HG03159 (cell line): ENCODE results near the gene C11orf58.

ENCODE experiments used
- ATAC-seq: cut with Tn5 transposase; IDR thresholded peaks from one replicate; pipeline ENCODE4 v1.9.1; 2021; ENCODE audit warnings: mild to moderate bottlenecking, moderate library complexity; ENCODE audit not compliant: unreplicated experiment

Gene C11orf58

DNA sequence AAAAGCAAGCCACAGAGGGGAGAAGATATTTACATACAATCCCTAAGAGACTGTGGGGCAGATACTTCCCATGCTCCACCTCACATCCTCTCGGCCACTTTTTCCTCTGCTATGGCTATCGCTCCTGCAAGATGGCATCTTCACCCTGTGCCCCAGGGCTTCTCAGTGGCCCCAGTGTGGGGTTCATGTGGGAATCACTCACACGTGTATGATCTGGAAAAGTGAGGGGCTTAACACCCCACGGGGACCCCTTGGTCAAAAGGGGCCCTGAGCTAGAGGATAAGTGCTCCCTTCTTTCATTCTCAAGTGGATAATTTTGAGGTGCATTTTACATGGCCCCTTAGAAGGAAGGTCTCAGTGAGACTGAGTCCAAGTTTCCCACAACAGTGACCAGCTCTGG is 28.7 kb downstream of the C11orf58 start:
- ATAC-seq = no peak

DNA sequence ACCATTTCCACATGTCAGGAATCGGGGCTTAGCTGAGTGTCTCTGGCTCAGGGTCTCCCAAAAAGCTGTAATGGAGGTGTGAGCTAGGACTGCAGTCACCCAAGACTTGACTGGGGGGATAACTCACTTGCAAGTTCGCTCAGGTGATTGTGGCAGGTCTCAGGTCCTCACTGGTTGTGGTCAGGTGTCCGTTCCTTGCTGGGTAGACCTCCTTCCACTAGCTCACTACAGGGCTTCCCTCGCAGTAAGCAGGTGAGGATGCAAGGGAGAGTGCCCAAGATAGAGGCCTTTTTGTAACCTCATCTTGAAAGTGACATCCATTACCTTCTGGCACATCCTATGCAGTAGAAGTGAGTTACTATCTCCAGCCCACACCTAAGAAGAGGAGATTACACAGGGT is 29.5 kb downstream of the C11orf58 start:
- no peak for ATAC-seq

DNA sequence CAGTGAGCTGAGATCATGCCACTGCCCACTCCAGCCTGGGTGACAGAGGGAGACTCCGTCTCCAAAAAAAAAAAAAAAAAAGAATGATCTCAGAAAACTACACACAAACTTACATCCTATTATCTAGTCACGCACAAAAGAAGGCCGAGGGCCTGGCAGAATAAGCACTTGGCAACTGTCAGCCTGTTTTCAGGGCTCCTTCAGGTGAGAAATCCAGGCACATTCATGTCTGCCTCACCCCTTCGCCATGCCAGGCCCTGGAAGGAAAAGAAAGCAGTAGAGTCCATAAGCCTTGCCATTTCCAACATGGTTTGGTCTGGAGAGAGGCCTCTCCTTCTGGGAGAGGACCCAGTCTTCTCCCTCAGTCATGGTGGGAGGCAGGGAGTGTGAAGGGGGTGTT is 30.9 kb downstream of the C11orf58 start:
- no peak for ATAC-seq

DNA sequence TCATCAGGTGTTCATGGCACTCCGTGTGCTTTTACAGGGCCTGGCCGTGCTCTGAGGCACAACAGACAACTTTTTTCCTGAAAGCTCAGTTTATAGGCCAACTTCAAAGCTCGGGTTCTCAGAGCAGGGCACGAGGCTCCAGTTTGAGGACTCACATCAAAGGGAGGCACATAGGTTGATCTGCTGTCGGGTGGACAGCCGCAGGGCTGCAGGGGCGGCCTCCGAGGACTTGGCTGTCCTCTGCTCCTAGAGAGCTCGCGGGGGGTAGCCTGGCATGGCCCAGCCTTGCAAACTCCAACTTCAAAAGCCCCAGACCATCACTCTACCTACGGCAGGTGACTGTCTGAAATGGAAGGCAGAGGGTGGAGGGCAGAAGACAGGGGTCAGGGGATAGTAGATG is 31.6 kb downstream of the C11orf58 start:
- no peak for ATAC-seq

DNA sequence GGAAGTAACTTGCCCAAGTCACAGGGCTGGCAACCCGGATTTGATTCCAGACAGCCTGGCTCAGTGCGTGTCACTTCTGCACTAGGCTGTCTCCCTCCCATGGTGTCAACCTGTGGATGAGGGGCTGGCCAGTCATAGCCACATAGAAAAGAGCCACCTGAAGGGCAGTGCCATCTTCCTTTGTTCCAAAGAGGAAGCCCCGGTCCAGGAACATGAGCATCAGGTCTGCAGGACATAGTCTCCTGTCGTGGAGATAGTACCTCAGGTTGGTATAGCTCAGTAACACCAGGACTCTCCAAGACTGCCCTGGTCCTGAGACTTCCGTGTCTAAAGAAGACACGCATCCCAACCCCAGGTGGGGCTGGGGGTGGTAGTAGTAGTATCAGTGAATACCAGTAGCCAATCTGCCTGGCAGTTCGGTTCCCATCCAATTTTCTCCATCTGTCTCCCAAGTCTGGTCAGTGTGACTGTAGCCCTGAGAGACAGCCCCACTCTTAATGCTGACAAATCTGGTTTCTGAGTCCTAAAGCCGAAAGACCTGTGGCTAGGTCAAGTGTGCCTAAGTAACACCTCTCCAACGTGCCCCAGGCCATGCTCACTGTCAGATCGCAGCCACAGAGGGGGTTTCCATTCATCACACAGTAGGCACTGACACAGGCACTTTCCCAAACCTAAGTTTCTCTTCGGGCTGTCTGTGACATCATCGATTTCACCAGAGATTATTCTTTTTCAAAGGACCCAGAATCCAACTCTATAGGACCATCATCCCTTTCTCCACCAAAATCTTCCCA is 33.1 kb downstream of the C11orf58 start:
- no peak for ATAC-seq

DNA sequence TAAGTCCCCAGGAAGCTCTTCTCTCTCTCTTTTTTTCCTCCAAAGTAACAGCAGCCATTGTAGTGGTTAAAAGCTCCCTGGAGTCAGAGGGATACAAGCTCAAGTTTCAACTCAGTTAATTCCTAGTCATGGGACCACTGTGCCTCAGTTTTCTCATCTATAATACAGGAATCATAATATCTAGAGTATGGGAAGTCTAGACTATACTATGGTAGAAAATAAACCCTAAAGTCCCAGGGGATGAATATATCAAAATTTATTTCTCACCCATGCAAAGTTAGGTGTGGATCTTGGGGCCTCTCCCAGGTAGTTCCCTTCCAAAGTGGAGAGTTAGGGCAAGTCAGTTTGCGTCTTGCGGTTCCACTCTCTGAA is 33.7 kb downstream of the C11orf58 start:
- ATAC-seq = no peak

DNA sequence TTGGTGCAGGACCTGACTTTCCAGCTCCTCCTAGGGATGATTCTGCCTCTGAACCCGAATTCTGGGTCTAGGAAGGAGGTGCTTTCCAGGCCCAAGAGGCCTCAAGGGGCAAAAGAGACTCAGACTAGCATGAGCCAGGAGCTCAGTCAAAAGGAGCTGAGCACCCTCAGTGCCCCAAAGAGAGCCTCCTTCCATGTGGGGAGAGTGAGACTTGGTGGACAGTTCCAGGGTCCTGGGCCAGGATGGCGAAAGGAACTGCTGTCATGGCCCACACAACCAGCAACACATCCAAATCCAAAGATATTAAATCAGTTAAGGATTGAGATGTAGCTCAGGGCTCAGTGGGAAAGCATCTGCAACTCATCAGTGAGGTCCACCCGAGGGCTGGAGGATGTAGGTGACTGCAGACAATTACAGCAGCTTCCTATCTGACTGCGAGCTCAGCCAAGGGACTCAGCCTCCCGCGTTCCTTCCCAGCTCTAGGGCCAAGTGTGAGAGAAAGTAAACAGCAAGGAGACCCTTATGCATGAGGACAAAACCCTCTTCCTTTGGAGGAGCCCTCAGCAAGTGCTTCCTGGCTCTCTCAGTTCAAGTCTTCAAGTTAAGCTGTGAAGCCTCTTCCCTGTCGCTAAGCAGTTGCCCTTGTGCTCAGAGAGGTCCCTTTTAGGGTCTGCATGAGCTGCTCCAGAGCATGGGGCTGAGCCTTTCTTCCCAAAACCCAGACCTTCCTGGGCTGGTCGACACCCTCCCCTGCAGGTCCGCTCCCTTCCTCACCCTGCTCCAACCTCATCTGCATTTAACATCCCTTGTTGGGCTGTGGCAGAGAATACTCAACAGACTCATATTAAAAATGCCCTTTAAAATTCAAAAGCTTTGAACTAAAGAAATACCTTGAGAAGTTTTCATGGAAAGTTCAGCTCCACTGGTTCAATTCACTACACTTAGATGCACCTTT is 35.8 kb downstream of the C11orf58 start:
- no peak for ATAC-seq

DNA sequence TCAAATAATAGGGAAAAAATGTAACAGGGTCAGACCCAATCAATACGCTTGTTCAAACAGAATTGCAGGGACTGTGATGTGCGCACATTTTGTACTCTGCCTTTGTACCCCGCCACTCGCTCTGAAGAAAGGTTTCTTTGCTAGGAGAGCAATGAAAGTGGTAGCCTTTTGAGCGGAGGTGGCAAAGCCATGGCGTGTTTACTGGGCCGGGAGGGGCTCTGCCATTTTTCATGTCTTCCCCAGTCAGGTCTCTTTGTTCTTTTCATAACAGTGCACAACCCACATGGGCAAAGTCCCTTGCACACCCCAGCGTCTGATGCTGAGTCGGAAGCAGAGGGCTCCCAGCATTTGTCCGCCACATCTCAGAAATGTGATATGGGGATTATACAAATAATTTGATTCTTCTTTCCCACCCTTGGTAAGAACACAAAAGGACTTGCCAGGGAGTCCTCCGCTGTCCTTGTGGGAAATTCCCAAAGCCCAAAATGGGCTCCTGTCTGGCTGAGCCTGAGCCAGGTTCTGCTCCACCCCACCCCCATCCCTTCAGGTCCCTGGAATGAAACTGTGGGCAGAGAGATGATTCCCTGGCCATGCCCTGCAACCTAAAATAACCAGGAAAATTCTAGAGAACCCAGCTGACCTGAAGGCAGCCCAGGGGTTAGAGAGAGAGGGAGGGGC is 36.6 kb downstream of the C11orf58 start:
- no peak for ATAC-seq

DNA sequence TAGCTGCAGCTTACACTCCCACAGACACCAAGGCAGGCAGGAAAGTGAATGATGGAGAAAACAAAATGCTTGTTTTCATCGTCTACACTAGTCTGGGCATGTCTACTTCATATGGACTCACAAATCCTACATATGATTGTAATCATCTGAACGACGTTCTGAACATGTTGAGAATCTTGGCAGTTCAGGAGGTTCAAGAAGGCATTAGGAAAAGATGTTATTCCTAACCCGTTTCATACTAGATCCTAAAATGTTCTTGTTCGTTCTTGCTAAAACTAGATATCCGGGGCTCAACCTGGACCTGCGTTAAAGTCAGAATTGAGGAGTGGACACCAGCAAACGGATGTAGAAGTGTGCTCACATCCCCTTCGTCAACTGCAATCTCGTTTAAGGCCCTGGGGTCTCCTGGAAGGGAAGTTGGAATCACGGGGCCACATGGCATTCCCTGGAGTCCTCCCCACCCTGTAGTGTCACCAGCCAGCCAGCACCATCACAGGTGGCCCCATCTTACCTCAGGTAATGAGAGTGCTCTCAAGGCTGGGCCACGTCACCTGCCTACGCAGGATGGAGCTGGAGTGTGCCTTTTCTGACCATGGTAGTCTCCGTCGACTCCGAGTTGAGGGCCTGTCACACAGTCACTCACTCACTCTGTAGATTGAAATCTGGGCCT is 37.3 kb downstream of the C11orf58 start:
- ATAC-seq = no peak

DNA sequence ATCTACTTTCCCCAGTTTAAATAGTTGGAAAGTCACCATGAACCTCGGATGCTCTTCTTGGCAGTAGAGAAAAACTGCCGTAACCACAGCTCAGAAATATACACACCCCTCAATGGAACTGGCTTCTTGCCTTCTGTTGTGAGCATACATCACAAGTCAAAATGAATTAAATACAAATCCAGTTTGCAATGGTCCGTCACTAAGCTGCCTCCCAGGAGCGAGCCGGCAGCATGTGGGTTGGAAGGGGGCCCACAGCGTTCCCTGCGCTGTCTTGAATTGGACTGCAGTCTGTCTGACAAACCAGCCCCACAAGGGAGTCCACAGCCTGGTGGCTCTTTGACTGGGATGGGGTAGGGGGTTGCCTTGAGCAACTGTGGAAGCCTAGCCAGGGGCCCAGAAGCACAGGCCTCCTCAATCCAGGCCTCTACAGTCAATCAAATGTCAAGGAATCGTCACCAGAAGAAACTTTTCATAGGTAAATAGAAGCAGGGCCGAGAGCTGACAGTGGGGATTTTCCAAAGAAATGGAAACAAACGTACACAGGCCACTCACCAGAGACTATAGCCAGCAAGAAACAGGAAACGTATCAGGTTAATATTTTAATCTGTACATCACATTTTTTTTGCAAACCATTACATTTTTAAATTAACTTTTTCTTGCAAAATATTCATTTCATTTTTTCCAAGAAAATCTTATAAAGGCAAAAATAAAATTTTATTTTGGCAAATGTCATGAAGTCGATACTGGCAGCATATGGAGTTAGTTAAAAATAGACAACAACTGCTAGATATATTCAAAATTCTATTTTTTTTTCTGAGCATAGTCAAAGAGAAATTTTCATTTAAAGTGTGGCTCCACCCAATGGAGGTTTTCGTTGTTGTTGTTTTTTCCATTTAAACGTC is 38.5 kb downstream of the C11orf58 start:
- no peak for ATAC-seq

DNA sequence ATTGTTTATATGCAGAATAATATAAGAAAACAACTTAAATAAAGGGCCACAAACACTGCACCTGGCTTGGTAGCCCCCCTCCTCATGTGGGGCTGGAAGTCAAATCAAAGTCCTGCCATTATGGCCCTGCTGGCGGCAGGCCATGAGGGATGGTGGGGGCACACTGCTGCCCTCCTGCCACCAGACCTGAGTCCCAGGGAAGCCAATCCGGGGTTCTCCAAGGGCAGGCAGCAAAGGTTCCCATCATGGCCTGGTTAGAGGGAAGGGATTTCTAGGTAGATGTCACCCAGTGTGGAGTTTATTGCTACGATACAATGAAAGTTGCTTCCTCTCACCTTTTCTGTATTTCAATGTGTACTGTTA is 39.1 kb downstream of the C11orf58 start:
- ATAC-seq = no peak

DNA sequence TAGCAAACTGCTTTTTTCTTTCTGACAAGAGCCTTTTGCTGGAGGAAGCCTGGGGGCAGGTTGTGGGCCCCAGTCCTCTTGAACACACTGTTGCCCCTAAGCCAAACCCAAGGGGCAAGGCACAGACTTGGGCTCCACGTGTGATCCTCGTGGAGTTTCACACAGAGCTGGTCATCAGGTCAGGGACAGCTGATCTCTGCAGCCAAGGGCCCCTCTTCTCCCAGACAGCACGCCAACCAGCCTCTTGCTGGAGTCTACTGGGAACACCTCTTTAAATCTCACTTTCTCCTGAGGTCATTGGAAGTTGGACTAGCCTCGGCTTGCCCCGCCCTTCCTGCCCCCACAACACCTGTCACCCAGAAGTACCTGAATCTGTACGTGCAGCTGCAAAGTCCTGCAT is 39.8 kb downstream of the C11orf58 start:
- ATAC-seq = no peak

DNA sequence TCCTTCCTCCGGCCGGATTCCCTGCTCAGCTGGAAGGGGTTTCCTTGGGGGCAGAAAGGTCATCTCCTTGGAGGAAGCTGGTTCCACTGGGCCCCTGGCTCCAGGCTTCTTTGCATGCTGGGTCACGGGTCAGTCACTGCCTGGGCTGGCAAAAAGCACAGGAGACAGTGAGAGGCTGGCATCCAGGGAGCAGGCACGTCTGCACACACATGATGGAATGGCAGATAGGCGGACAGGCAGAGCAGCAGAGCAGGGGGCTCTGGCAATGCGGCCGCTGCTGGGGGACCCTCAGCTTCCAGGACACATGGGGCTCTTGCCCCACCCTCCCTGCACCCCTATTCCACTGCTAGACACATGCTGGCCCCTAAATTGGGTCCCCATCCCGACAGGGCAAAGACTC is 40.4 kb downstream of the C11orf58 start:
- no peak for ATAC-seq

DNA sequence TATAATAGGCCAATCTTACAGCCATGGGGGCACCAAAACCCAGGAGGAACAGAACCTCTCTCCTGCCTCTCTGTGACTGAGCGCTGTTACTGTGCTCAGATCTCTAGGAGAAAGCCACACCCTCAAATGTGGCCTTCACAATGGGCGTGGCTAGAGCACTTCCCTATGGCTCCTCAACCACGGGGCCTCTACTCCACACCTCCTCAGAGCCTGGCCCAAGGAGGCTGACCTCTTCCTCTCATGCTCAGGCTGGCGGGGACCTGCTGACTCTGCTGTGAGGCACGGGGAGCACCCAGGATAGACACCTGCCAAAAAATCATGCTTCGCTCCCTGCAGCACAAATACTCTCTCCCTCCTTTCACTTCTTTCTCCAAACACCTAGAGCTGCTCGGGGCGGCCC is 41.0 kb downstream of the C11orf58 start:
- no peak for ATAC-seq

DNA sequence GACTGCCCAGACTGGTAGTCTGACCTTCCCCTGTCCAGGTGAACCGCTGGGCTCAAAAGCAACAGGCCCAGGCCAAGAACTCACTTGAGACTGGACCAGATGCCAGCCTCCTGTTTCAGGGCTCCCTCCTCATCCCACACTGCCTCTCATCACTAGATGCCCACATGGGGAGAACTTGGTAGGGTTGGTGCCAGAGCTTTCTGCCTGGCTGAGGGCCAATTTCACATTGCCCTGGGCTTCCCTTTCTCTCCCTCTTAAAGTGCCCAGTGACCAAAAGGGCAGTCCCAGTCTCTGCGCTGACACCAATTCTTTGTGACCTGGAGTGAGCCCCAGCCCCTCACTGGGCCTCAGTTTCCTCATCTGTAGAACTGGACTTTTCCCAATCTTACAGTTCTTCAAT is 41.7 kb downstream of the C11orf58 start:
- no peak for ATAC-seq

DNA sequence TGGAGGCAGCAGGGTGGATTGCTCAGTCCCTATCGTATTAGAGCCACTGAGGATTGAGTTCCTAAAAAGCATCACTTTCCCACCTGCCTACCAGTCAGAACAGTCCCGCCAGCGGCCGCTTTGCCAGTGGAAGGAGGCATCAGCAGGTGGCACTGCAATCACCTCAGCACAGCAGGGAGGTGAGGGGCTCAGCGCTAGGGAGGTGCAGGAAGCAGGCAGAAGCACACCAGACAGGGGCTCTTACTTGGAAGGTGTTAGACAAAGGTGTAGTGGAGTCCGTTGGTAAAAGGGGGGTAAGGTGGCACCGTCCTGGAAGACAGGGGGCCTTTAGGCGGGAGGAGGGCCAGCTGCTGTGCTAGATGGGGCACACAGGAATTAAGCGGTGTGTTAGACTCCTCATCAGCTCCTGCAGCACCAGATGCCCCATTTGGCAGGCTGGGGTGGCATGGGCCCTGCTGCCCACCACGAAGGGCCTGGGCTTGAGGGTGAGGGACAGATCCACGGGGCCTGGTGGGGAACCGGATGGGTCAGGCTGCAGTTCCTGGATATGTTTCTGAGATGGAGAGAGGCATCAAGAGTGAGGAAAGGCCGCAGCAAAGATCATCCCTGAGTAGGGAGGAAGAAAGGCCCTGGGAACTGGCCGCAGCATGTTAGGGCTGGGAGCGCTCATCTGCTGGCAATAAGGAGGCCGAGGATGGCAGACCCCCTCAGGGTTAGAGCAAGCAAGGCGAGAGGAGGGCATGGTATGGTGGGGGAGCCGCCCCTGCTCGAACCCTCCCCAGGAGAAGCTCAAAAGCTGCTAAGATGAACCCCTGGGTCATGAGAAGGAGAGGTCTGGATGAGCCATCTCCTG is 42.5 kb downstream of the C11orf58 start:
- no peak for ATAC-seq

DNA sequence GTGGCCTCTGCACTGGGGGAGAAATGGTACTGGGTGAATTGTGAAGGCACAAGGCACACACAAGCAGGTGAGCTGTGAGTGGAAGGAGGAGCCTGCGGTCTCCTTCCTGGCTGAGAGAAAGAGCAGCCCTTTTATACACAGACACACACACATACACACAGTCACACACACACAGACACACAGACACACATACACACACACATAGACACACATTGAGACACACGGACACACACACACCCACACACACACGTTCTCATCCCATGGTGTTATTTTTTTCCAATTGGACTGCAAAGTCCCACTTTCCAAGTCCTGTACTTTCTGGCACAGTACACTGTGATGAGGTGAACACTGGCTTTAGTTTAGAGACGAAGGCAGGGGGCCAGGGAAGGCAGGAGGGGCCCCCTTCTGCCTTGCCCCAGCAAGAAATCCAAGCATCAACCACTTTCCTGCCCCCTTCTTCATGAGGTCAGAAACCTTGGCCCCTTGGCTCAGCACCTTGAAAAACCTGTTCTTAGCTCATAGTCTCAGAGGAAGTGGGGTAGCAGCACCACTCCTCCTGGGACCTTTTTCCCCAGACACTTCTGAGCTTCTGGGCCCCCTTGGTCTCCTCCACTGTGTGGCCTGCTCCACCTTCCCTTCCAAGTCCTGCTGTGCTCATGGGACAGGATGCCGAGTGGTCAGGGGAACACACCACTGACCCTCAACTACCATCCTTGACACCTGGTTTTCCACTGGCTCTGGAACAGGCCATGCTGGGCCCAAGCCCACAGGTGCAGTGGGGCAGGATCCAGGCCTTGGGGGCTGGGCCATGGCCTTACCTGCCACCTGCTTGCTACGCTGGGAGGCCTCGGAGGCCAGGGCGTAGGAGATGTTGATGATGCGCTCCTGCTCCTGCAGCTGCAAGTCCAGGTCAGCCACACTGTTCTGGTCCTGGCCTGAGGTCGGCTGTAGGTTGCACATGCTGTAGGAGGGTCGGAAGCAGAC is 43.8 kb downstream of the C11orf58 start:
- ATAC-seq = no peak

DNA sequence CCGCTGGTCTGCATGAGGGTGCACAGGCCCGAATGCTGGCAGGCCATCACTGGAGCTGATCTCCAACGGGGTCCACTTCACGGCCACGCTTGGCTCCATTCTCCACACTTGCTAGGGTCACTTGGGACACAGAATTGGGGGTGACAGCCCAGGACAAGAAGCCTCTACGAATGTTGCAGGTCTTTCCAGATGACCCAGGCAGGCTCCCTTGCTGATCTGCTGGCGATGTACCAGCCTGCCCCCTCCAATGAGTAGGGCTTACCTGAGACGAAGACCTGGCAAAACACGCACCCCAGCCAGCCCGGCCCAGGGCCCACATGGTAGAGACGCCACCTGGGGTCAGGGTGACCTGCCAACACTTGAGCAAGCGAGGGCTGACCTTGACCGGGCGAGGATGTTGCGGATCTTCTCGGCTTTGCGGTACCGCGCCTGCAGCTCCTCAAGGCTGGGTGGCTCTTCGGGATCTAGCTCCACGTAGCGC is 44.9 kb downstream of the C11orf58 start:
- no peak for ATAC-seq
